ENCODE measurements around the gene SLC25A13. TPM values are rescaled to one million over a fixed set of nuclear protein-coding genes. Genes with fewer than 3 reads are reported as not detected.

SLC25A13 gene
- total and polyA plus RNA-seq, 2 of the 4 experiments (the other 2 are of a cell fraction): 7.4 to 11.7 TPM

DNA sequence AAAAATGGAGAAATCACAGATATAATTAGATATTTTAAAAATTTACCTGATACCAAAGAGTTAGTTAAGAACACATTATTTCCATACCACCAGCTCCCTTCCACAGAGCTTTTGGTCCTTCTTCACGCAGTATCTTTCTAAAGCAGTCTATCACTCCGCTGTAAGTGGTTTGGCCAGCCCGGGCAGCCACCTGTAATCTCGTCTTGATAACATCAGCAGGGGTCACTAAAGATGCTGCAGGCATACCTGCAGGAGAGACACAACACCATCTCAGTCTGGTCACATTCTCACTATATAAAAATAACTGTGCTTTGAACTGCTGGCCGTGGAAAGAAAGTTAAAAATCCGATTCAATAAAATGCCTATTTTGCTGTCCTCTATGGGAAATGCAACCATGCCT is 200.1 kb downstream of the SLC25A13 start:
- Histone ChIP-seq H3K9me1 (ENCODE audit: insufficient read depth, low read length) (no peaks in the 10 kb centered on the region), H4K5ac (ENCODE audit: low read depth, low read length) (no peak overlapping the region), H2BK5ac (ENCODE audit: low read depth, low read length, poor library complexity, severe bottlenecking) (no peak overlapping the region), H3K27me3 (ENCODE audit: control insufficient read depth, insufficient read depth, low read length) (no peaks in the 10 kb centered on the region), H3K23ac (ENCODE audit: low read depth, low read length) (no peak overlapping the region), H2BK15ac (ENCODE audit: low read depth, low read length) (no peak overlapping the region), H3K36me3 (ENCODE audit: control insufficient read depth, insufficient read depth, low read length) (peaks cover 4% of the 10 kb centered on the region), H4K91ac (ENCODE audit: insufficient read depth, low read depth, low read length) (no peak overlapping the region), H3K14ac (replicated peaks; ENCODE audit: low read depth, low read length) (no peak overlapping the region), H2AFZ (replicated peaks; ENCODE audit: low read length, poor library complexity) (no peak overlapping the region), H3K4me3 (ENCODE audit: insufficient read depth, low read depth, low read length) (no peak overlapping the region), H3K9ac (ENCODE audit: low read depth, low read length) (no peak overlapping the region), H3K4me2 (ENCODE audit: low read depth, low read length) (no peak overlapping the region), H4K8ac (ENCODE audit: low read depth in 2 of 2, low read length in 2 of 2) (no peak overlapping the region), H2BK120ac (ENCODE audit: low read depth, low read length) (no peak overlapping the region), H2AK9ac (replicated peaks; ENCODE audit: low read depth, low read length, poor library complexity) (no peak overlapping the region), H3K18ac (ENCODE audit: low read depth, low read length) (no peak overlapping the region), H3K9me3 (ENCODE audit: control insufficient read depth, insufficient read depth, low read length) (no peaks in the 10 kb centered on the region), H4K20me1 (ENCODE audit: insufficient read depth, low read length) (no peaks in the 10 kb centered on the region), H3K4me1 (ENCODE audit: control insufficient read depth, insufficient read depth, low read length) (no peaks in the 10 kb centered on the region), H2BK20ac (ENCODE audit: low read depth, low read length) (no peak overlapping the region), H3K4ac (ENCODE audit: low read depth, low read length) (no peak overlapping the region), H3K27ac (ENCODE audit: insufficient read depth, low read length) (no peak overlapping the region), H3K79me1 (ENCODE audit: low read depth in 1 of 2, low read length in 2 of 2) (no peaks in the 10 kb centered on the region), H3K56ac (ENCODE audit: extremely low read depth, insufficient read depth, low read length) (no peak overlapping the region), H2AK5ac (ENCODE audit: low read depth, low read length) (no peak overlapping the region)
- 88% methylated on average over 5 of the region's 6 CpGs; no CpG with 5 or more reads in 1 of the 2 experiments for WGBS, 2 experiments (ENCODE audit: extremely low coverage in 2 of 2, insufficient read length in 1 of 2)
- DNase-seq: no peak
- POLR2A ChIA-PET (ENCODE audit: unreplicated experiment): no interaction called here
- no peak for ATAC-seq (ENCODE audit: low read depth)
- in situ Hi-C loops (cut with MboI; ENCODE audit: low sequenced_read_pairs) (no loop called here), dilution Hi-C loops (cut with HindIII; ENCODE audit: low sequenced_read_pairs, unreplicated experiment) (no loop called here), intact Hi-C loops (cut with micrococcal nuclease) (no loop called here)
- no TSS peak for BruUV-seq (replicated peaks)
- TF ChIP-seq RFX5 (IDR thresholded peaks at IDR 0.05; ENCODE audit: low read depth, low read length): no peak
- TF ChIP-seq, protein P1, sequence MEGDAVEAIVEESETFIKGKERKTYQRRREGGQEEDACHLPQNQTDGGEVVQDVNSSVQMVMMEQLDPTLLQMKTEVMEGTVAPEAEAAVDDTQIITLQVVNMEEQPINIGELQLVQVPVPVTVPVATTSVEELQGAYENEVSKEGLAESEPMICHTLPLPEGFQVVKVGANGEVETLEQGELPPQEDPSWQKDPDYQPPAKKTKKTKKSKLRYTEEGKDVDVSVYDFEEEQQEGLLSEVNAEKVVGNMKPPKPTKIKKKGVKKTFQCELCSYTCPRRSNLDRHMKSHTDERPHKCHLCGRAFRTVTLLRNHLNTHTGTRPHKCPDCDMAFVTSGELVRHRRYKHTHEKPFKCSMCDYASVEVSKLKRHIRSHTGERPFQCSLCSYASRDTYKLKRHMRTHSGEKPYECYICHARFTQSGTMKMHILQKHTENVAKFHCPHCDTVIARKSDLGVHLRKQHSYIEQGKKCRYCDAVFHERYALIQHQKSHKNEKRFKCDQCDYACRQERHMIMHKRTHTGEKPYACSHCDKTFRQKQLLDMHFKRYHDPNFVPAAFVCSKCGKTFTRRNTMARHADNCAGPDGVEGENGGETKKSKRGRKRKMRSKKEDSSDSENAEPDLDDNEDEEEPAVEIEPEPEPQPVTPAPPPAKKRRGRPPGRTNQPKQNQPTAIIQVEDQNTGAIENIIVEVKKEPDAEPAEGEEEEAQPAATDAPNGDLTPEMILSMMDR (conservative IDR thresholded peaks at IDR 0.05; ENCODE audit: low read depth, low read length): no peak
- TF ChIP-seq BHLHE40 (IDR thresholded peaks at IDR 0.05; ENCODE audit: low read depth, low read length): no peak
- no peak for TF ChIP-seq POLR2A (IDR thresholded peaks at IDR 0.05; ENCODE audit: low read depth, low read length)
- TF ChIP-seq CEBPB (IDR thresholded peaks at IDR 0.05; ENCODE audit: low read depth, low read length): no peak
- no peak for TF ChIP-seq MAZ (IDR thresholded peaks at IDR 0.05; ENCODE audit: borderline replicate concordance, low read depth, low read length)
- no peak for TF ChIP-seq CHD1 (IDR thresholded peaks at IDR 0.05; ENCODE audit: low read depth, low read length)
- CTCF ChIA-PET: no interaction called here

All from IMR-90 (cell line).